ENCODE data around the gene ITPR2. TPM values are rescaled to one million over a fixed set of nuclear protein-coding genes. Genes with fewer than 3 reads are reported as not detected.

The ITPR2 gene
- total RNA-seq, 1 donor from 2014 or later: 48.1 TPM

- peaks cover 0 to 8% of the 10 kb centered on the region in 2 donors for H3K36me3 ChIP-seq
- H3K4me1 ChIP-seq: no peaks in the 10 kb centered on the region
- H3K9me3 ChIP-seq: no peaks in the 10 kb centered on the region
- H3K27ac ChIP-seq: no peak overlapping the region
- no peaks in the 10 kb centered on the region for H3K27me3 ChIP-seq
- intact Hi-C loops (cut with DNase I): no loop called here
- H3K4me3 ChIP-seq: no peak overlapping the region
- no peak for DNase-seq (ENCODE audit: extremely low spot score in 2 of 2)
- TF ChIP-seq POLR2AphosphoS5 (IDR thresholded peaks at IDR 0.05; ENCODE audit: insufficient read depth in 1 of 2, low read depth in 1 of 2) (no peak), POLR2A (IDR thresholded peaks at IDR 0.05) (no peak)
- TF ChIP-seq, protein P1, sequence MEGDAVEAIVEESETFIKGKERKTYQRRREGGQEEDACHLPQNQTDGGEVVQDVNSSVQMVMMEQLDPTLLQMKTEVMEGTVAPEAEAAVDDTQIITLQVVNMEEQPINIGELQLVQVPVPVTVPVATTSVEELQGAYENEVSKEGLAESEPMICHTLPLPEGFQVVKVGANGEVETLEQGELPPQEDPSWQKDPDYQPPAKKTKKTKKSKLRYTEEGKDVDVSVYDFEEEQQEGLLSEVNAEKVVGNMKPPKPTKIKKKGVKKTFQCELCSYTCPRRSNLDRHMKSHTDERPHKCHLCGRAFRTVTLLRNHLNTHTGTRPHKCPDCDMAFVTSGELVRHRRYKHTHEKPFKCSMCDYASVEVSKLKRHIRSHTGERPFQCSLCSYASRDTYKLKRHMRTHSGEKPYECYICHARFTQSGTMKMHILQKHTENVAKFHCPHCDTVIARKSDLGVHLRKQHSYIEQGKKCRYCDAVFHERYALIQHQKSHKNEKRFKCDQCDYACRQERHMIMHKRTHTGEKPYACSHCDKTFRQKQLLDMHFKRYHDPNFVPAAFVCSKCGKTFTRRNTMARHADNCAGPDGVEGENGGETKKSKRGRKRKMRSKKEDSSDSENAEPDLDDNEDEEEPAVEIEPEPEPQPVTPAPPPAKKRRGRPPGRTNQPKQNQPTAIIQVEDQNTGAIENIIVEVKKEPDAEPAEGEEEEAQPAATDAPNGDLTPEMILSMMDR (IDR thresholded peaks at IDR 0.05): no peak
Measured at GRCh38 chr12:26551385-26551784, 281.6 kb downstream of the ITPR2 start.

DNA sequence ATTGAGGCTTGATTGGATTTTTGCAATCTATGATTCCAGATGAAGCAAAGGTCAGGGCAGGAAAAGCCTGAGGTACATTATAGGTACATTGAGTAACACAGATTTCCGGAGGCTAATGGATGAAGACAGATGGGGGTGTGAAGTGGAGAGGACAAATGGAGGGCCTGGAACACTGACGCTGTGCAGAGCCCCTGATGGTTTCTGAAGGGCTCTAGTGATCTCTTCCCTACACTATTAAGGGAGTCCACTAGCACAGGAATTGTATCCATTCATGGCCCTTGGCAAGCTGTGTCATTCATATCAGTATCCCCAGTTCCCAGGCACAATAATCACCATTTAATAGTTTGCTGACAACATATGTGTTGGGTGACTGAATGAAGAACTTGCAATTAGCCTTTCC, 284.8 kb downstream of the ITPR2 start:
- no peak overlapping the region for H3K27ac ChIP-seq
- peaks cover 0 to 9% of the 10 kb centered on the region in 2 donors for H3K36me3 ChIP-seq
- TF ChIP-seq POLR2A (IDR thresholded peaks at IDR 0.05): no peak
- TF ChIP-seq POLR2AphosphoS5 (IDR thresholded peaks at IDR 0.05; ENCODE audit: insufficient read depth in 1 of 2, low read depth in 1 of 2): no peak
- H3K27me3 ChIP-seq: no peaks in the 10 kb centered on the region
- H3K4me3 ChIP-seq: no peak overlapping the region
- no peaks in the 10 kb centered on the region for H3K4me1 ChIP-seq
- intact Hi-C loops (cut with DNase I): no loop called here
- no peaks in the 10 kb centered on the region for H3K9me3 ChIP-seq
- no peak for DNase-seq (ENCODE audit: extremely low spot score in 2 of 2)

GRCh38 chr12:26546535-26547314, 286.3 kb downstream of the ITPR2 start:
- H3K36me3 ChIP-seq: peaks cover 0 to 9% of the 10 kb centered on the region in 2 donors
- intact Hi-C loops (cut with DNase I): no loop called here
- no peak overlapping the region for H3K27ac ChIP-seq

DNA sequence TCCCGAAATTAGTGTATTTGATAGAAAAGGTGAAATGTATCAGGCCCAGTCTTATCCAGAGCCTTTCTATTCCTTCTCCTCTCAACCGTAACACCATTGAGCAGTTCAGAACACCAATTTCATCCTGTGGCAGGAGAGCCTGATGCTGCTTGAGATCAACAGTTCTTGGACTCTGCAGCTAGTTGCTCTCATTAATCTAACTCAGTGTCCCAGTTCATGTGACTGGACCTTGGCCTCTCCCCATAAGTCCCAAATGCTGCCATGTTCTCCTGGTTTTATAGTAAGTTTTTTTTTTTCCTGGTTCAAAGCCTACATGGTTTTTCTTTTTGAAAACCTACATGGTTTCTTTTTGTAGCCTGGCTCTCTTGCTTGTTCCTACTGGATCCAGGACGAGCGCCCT, 293.9 kb downstream of the ITPR2 start:
- H3K36me3 ChIP-seq: no peaks in the 10 kb centered on the region
- H3K27ac ChIP-seq: no peak overlapping the region
- intact Hi-C loops (cut with DNase I): no loop called here
- TF ChIP-seq, protein P1 (IDR thresholded peaks at IDR 0.05): no peak
- TF ChIP-seq POLR2AphosphoS5 (IDR thresholded peaks at IDR 0.05; ENCODE audit: insufficient read depth in 1 of 2, low read depth in 1 of 2): no peak
- no peak for TF ChIP-seq POLR2A (IDR thresholded peaks at IDR 0.05)
- no peak for DNase-seq (ENCODE audit: extremely low spot score in 2 of 2)
- no peak overlapping the region for H3K4me3 ChIP-seq
- no peaks in the 10 kb centered on the region for H3K27me3 ChIP-seq
- no peaks in the 10 kb centered on the region for H3K9me3 ChIP-seq
- H3K4me1 ChIP-seq: no peaks in the 10 kb centered on the region

More at GRCh38 chr12:26546535-26547314, 286.3 kb downstream of the ITPR2 start:
- DNase-seq (ENCODE audit: extremely low spot score in 2 of 2): no peak
- TF ChIP-seq POLR2AphosphoS5 (IDR thresholded peaks at IDR 0.05; ENCODE audit: insufficient read depth in 1 of 2, low read depth in 1 of 2): no peak
- no peak overlapping the region for H3K4me3 ChIP-seq
- no peaks in the 10 kb centered on the region for H3K9me3 ChIP-seq
- no peaks in the 10 kb centered on the region for H3K4me1 ChIP-seq
- H3K27me3 ChIP-seq: no peaks in the 10 kb centered on the region

DNA sequence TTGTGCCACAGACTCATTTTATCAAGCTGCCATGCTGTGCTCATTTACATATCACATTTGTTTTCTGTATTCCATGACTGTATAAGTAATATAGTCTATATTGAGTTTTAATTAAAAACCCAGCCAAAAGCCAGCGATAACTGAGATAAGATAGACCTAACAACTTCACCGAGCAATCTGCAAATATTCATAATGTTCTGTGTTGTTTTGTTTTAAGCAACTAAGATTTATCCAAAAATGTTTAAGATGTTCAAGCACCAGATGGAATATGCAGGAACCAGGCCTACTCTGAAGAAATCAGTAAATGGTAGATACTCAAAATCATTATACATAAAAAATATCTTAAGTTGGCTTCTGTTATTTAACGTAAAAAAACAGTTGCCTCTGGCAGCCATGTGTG, 295.3 kb downstream of the ITPR2 start:
- Histone ChIP-seq H3K27ac (no peak overlapping the region), H3K27me3 (no peaks in the 10 kb centered on the region), H3K4me1 (no peaks in the 10 kb centered on the region), H3K9me3 (no peaks in the 10 kb centered on the region), H3K4me3 (no peak overlapping the region), H3K36me3 (no peaks in the 10 kb centered on the region)
- intact Hi-C loops (cut with DNase I): no loop called here
- TF ChIP-seq POLR2A (IDR thresholded peaks at IDR 0.05) (no peak), POLR2AphosphoS5 (IDR thresholded peaks at IDR 0.05; ENCODE audit: insufficient read depth in 1 of 2, low read depth in 1 of 2) (no peak)
- TF ChIP-seq, protein P1 (IDR thresholded peaks at IDR 0.05): no peak
- no peak for DNase-seq (ENCODE audit: extremely low spot score in 2 of 2)

DNA sequence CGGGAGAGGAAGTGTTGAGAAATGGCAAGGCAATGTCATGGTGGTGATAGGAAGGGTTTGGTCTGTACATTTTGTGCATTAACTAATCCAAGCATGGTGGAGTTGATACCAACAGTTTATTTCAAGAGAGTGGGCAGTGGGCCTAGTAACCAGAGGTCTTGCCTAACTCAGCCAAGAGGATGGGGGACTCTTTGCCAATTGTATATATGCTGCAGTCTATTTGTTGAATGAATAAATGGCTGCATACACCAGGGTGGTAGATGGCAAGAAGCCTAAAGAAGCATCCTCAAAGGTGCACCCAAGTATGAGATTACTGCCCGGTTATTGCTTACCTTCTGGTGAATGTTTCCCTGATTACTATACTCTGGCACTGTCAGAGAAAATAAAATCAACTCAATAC, 295.9 kb downstream of the ITPR2 start:
- no peak for DNase-seq (ENCODE audit: extremely low spot score in 2 of 2)
- Histone ChIP-seq H3K27me3 (no peaks in the 10 kb centered on the region), H3K4me1 (no peaks in the 10 kb centered on the region), H3K4me3 (no peak overlapping the region), H3K27ac (no peak overlapping the region), H3K36me3 (no peaks in the 10 kb centered on the region), H3K9me3 (no peaks in the 10 kb centered on the region)
- TF ChIP-seq, protein P1 (IDR thresholded peaks at IDR 0.05): no peak
- no peak for TF ChIP-seq POLR2A (IDR thresholded peaks at IDR 0.05)
- no peak for TF ChIP-seq POLR2AphosphoS5 (IDR thresholded peaks at IDR 0.05; ENCODE audit: insufficient read depth in 1 of 2, low read depth in 1 of 2)
- intact Hi-C loops (cut with DNase I): no loop called here
